Panc1 (cell line): Measurements from ENCODE around the gene MACROD1. TPM values are rescaled to one million over a fixed set of nuclear protein-coding genes. Genes with fewer than 3 reads are reported as not detected.

Experiments used
- ATAC-seq: fragments of 200-7000 bp; cut with Tn5 transposase; 2 replicates; pipeline ENCODE4 v1.9.1; 2020; ENCODE audit warnings: mild to moderate bottlenecking, moderate library complexity
- BruUV-seq: library from RNA; stranded (reverse); fragments of 400-500 nt; replicated peaks from 2 replicates; lab custom pipeline; 2021; lab: Mats Ljungman, UMichigan
- CTCF ChIA-PET: fragments of 300-600 bp; sonication (Branson Sonifier 250); formaldehyde crosslinking; loops from one replicate; lab custom pipeline; 2022; ENCODE audit warnings: antibody characterized with exemption; lab: Charles Lee
- POLR2A ChIA-PET: fragments of 300-600 bp; sonication (Branson Sonifier 250); formaldehyde crosslinking; loops from one replicate; lab custom pipeline; 2022; ENCODE audit warnings: antibody characterized with exemption; lab: Charles Lee
- DNase-seq: peaks from one replicate; pipeline ENCODE4 v3.0.0-alpha.2; 2010; ENCODE audit warnings: low read depth, low spot score
- H3K27ac ChIP-seq: 2 replicates; pipeline ENCODE4 v1.5.1; 2011; ENCODE audit warnings: mild to moderate bottlenecking, low read length, inconsistent platforms
- H3K27me3 ChIP-seq: fragments of 200-500 bp; sonication (Bioruptor generic); 2 replicates; pipeline ENCODE4 v1.6.0; 2014; ENCODE audit warnings: low read length, inconsistent platforms; ENCODE audit not compliant: control insufficient read depth, insufficient read depth
- H3K36me3 ChIP-seq: fragments of 200-500 bp; sonication (Bioruptor generic); 2 replicates; pipeline ENCODE4 v1.5.1; 2014; ENCODE audit warnings: inconsistent platforms, mild to moderate bottlenecking, low read length, moderate library complexity; ENCODE audit not compliant: control insufficient read depth, insufficient read depth
- H3K4me1 ChIP-seq: 2 replicates; pipeline ENCODE4 v1.5.1; 2011; ENCODE audit warnings: inconsistent platforms, mild to moderate bottlenecking, low read length, moderate library complexity; ENCODE audit not compliant: control insufficient read depth, insufficient read depth
- H3K4me3 ChIP-seq, 2 experiments: 2 replicates each; pipeline ENCODE4 v1.5.1; 2011 to 2012; ENCODE audit warnings: low read depth in 2 of 2, low read length in 2 of 2, mild to moderate bottlenecking in 2 of 2, inconsistent platforms in 1 of 2, moderate library complexity in 1 of 2
- H3K9me3 ChIP-seq: fragments of 200-500 bp; sonication (Bioruptor generic); 2 replicates; pipeline ENCODE4 v1.5.1; 2014; ENCODE audit warnings: low read depth, mild to moderate bottlenecking, inconsistent platforms, low read length, moderate library complexity; ENCODE audit not compliant: control insufficient read depth, insufficient read depth
- POLR2AphosphoS5 ChIP-seq: IDR thresholded peaks from 2 replicates; pipeline ENCODE4 v1.6.1; 2012; ENCODE audit warnings: mild to moderate bottlenecking, low read depth, low read length, moderate library complexity
- SIN3A ChIP-seq: IDR thresholded peaks from 2 replicates; pipeline ENCODE4 v1.6.1; 2012; ENCODE audit warnings: low read depth, mild to moderate bottlenecking, low read length, moderate library complexity, borderline replicate concordance; ENCODE audit not compliant: insufficient read depth
- TCF7L2 ChIP-seq: IDR thresholded peaks from 2 replicates; pipeline ENCODE4 v1.6.1; 2011; ENCODE audit warnings: mild to moderate bottlenecking, low read depth, low read length, inconsistent platforms
- in situ Hi-C: cut with HindIII; loops from 2 replicates; pipeline ENCODE4 v1.10.0; 2016; ENCODE audit warnings: low sequenced_read_pairs, low pct_unique_long_range_greater_than_20kb
- intact Hi-C: fragments of 100-400 bp; cut with micrococcal nuclease; formaldehyde crosslinking; loops from one replicate; pipeline ENCODE4 v1.10.0; 2022; ENCODE audit not compliant: unreplicated experiment
- total RNA-seq: library from RNA; stranded (reverse); gene quantifications from one replicate; pipeline ENCODE4 v1.2.1, GENCODE V29; 2021; ENCODE audit not compliant: unreplicated experiment
- TF ChIP-seq, protein P1 (sequence below): fragments of 450-650 bp; IDR thresholded peaks from 2 replicates; pipeline ENCODE4 v1.5.1; 2017; ENCODE audit warnings: mild to moderate bottlenecking
- TF ChIP-seq, protein P2 (sequence below), 2 experiments: IDR thresholded peaks; 2 replicates each; pipeline ENCODE4 v1.6.1; 2011 to 2012; ENCODE audit warnings: low read depth in 2 of 2, control low read depth in 1 of 2, low read length in 1 of 2, mild to moderate bottlenecking in 1 of 2, moderate library complexity in 1 of 2; ENCODE audit not compliant: insufficient read depth in 1 of 2

Gene MACROD1
- total RNA-seq, 1 experiment from 2014 or later, result 16.8 TPM

GRCh38 chr11:64141081-64141783 is 24.7 kb downstream of the MACROD1 start:
- in situ Hi-C loops (no loop called here), intact Hi-C loops (no loop called here)
- H3K36me3 ChIP-seq, result no peaks in the 10 kb centered on the region
- no peaks in the 10 kb centered on the region for H3K9me3 ChIP-seq
- peak overlapping the region; percentile 3; the same call in 1 of the 2 replicates for H3K27ac ChIP-seq
- peaks cover 14% of the 10 kb centered on the region for H3K4me1 ChIP-seq
- no peak for DNase-seq
- no TSS peak for BruUV-seq
- ChIA-PET CTCF (interaction anchor here (1.1 kb wide), 1 partner anchor 8 kb away, joined by 3 read pairs; no protein-coding TSS in a partner anchor), POLR2A (no interaction called here)
- TF ChIP-seq POLR2AphosphoS5 (no peak), TCF7L2 (0 out of 2 replicates have a peak, but pooled peaks have one; percentile 34)
- ATAC-seq, result peak; percentile 32; the same call in 1 of the 2 replicates
- H3K27me3 ChIP-seq, result no peaks in the 10 kb centered on the region
- H3K4me3 ChIP-seq, result no peak overlapping the region

- Histone ChIP-seq H3K27me3 (no peaks in the 10 kb centered on the region), H3K4me3 (no peak overlapping the region), H3K36me3 (no peaks in the 10 kb centered on the region), H3K9me3 (no peaks in the 10 kb centered on the region), H3K27ac (no peak overlapping the region), H3K4me1 (peaks cover 14% of the 10 kb centered on the region)
- in situ Hi-C loops, result no loop called here
- no peak for ATAC-seq
- no TSS peak for BruUV-seq
- CTCF ChIA-PET, result no interaction called here
- no peak for TF ChIP-seq POLR2AphosphoS5
- no peak for TF ChIP-seq TCF7L2
- TF ChIP-seq SIN3A, result no peak
- TF ChIP-seq, protein P1, sequence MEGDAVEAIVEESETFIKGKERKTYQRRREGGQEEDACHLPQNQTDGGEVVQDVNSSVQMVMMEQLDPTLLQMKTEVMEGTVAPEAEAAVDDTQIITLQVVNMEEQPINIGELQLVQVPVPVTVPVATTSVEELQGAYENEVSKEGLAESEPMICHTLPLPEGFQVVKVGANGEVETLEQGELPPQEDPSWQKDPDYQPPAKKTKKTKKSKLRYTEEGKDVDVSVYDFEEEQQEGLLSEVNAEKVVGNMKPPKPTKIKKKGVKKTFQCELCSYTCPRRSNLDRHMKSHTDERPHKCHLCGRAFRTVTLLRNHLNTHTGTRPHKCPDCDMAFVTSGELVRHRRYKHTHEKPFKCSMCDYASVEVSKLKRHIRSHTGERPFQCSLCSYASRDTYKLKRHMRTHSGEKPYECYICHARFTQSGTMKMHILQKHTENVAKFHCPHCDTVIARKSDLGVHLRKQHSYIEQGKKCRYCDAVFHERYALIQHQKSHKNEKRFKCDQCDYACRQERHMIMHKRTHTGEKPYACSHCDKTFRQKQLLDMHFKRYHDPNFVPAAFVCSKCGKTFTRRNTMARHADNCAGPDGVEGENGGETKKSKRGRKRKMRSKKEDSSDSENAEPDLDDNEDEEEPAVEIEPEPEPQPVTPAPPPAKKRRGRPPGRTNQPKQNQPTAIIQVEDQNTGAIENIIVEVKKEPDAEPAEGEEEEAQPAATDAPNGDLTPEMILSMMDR, result no peak
- TF ChIP-seq, protein P2, sequence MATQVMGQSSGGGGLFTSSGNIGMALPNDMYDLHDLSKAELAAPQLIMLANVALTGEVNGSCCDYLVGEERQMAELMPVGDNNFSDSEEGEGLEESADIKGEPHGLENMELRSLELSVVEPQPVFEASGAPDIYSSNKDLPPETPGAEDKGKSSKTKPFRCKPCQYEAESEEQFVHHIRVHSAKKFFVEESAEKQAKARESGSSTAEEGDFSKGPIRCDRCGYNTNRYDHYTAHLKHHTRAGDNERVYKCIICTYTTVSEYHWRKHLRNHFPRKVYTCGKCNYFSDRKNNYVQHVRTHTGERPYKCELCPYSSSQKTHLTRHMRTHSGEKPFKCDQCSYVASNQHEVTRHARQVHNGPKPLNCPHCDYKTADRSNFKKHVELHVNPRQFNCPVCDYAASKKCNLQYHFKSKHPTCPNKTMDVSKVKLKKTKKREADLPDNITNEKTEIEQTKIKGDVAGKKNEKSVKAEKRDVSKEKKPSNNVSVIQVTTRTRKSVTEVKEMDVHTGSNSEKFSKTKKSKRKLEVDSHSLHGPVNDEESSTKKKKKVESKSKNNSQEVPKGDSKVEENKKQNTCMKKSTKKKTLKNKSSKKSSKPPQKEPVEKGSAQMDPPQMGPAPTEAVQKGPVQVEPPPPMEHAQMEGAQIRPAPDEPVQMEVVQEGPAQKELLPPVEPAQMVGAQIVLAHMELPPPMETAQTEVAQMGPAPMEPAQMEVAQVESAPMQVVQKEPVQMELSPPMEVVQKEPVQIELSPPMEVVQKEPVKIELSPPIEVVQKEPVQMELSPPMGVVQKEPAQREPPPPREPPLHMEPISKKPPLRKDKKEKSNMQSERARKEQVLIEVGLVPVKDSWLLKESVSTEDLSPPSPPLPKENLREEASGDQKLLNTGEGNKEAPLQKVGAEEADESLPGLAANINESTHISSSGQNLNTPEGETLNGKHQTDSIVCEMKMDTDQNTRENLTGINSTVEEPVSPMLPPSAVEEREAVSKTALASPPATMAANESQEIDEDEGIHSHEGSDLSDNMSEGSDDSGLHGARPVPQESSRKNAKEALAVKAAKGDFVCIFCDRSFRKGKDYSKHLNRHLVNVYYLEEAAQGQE (IDR thresholded peaks at IDR 0.05; ENCODE audit: insufficient read depth in 1 of 2, low read depth in 2 of 2, low read length in 1 of 2), result no peak
- DNase-seq, result no peak
- intact Hi-C loops, result no loop called here
- POLR2A ChIA-PET, result no interaction called here
Measured at GRCh38 chr11:64140082-64140481, 25.8 kb downstream of the MACROD1 start.

DNA sequence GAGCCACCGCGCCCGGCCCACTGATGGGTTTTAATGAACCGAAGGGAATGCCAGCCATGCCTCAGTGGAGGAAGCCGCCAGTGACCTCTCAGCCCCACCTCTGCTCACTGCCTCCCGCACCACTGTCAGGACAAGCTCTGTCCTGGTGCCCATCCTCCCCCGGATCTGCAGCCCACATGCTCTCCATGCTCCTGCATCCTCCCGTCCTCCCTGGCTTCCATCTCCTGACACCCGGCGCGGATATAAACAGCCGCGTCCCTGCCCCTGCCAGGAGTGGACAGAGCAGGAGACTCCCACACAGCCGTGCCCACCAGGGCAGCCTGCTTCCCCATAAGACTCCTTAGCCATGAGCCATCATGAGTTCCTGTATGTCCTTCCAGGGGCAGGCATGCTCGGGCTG is 26.9 kb downstream of the MACROD1 start:
- H3K27ac ChIP-seq, result no peak overlapping the region
- peaks cover 14% of the 10 kb centered on the region for H3K4me1 ChIP-seq
- intact Hi-C loops (no loop called here), in situ Hi-C loops (no loop called here)
- BruUV-seq, result no TSS peak
- DNase-seq (no peak), ATAC-seq (no peak)
- POLR2A ChIA-PET, result interaction anchor here (0.7 kb wide), 1 partner anchor 34 kb away, joined by 4 read pairs; no protein-coding TSS in a partner anchor
- TF ChIP-seq, protein P1, result no peak
- no peak for TF ChIP-seq SIN3A
- TF ChIP-seq POLR2AphosphoS5, result no peak
- TF ChIP-seq, protein P2 (IDR thresholded peaks at IDR 0.05; ENCODE audit: insufficient read depth in 1 of 2, low read depth in 2 of 2, low read length in 1 of 2), result no peak
- no peak for TF ChIP-seq TCF7L2
- CTCF ChIA-PET, result no interaction called here
- no peak overlapping the region for H3K4me3 ChIP-seq
- no peaks in the 10 kb centered on the region for H3K36me3 ChIP-seq
- no peaks in the 10 kb centered on the region for H3K9me3 ChIP-seq
- H3K27me3 ChIP-seq, result no peaks in the 10 kb centered on the region
